GM19023 (cell line): ENCODE data around the gene PSME3IP1.

Source experiments
- ATAC-seq: cut with Tn5 transposase; IDR thresholded peaks from one replicate; pipeline ENCODE4 v1.9.1; 2021; ENCODE audit warnings: mild to moderate bottlenecking, moderate library complexity; ENCODE audit not compliant: unreplicated experiment

The PSME3IP1 gene

DNA sequence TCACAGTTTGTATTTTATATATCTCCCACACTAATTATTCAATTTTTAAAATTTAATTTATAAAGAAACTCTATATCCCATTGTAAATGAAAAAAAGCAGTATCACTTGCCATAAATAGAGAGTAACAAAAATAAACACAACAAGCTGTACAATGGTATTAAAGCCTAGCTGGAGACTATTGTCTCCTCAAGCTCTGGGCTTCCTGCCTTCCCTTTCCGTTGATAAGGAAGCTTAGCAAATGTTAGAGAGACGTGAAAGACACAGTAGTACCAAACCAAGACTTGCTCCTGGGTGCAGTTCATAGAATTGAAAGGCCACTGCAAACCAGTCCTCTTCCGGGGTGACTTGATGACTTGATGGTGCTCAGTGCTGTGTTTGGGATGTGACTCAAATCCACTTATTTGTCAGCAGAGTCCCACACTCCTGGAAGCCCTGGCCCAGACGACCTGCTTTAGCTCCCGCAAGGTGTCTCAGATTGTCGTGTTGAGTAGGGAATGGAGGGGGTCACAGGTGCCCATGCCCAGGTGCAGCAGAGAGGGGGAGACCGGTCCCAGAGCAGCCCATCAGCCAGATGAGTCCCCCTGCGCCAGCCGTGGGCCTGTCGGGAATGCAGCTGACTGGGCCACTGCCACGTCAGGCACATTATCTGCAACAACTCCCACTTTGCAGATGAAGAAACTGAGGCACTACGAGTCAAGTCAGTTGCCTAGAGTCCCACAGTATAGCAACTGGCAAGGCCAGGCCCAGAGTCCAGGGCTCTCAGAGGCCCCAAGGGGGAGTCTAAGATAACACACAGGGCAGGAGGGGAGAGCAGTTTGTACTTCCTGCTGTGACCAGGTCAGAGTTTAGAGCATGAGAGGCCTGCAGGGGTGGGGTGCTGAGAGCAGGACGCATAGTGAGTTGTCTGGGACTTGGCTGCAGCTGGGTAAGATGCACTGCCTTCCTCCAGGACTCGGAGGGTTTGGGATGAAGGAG lies 40.5 kb downstream of the PSME3IP1 start:
- no peak for ATAC-seq

DNA sequence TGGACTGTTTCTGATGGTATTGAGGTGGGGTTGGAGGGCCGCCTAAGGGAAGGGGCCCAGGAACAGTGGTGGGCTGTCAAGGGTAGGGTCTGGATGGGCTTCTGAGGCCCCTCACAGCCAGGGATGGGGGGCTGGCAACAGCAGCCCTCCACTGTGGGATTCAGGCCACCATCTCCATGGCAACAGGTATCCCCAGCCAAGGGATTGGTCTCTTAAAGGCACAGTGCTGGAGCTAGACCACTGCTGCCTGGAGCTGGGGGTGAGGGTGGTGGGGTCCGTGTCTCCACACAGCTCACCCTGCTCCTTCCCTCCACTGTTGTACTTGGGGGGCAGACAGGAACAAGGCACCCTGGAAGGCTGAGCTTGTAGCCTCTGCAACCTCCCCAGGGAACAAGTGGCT lies 41.8 kb downstream of the PSME3IP1 start:
- no peak for ATAC-seq

DNA sequence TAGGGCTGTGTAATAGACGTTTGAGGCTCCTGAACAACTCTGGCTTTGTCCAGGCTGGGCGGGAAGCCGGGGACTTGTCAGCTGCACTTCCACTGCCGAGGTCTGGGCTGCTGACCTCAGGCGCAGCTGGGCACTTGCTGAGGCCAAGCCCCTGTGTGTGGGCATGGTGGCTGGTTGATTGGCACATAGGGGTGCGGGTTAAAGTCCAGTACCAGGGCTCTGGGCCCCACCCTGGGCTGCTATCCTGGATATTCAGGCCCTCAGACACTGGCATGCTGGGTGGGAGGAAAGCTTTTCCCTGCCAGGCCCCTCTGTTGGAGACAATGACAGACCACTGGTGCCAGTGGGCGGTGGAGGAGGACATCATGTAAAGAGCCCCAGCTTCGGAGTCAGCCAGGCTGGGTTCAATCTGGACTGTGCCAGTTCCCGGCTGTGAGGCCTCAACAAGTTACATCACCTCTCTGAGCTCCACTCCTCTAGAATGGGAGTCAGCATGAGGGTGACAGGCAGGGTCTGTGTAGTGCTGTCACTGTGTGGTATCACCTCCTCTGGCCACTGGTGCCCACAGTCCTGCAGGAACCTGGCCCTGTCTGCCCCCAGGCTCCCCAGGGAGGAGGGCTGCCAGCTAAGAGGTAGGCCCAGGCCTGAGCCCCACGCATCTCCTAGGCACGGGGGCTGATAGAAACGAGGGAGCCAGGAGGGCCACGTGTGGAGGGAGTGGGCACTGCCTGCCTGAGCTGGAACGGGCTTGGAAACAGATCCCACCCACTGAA lies 42.5 kb downstream of the PSME3IP1 start:
- ATAC-seq, result no peak

DNA sequence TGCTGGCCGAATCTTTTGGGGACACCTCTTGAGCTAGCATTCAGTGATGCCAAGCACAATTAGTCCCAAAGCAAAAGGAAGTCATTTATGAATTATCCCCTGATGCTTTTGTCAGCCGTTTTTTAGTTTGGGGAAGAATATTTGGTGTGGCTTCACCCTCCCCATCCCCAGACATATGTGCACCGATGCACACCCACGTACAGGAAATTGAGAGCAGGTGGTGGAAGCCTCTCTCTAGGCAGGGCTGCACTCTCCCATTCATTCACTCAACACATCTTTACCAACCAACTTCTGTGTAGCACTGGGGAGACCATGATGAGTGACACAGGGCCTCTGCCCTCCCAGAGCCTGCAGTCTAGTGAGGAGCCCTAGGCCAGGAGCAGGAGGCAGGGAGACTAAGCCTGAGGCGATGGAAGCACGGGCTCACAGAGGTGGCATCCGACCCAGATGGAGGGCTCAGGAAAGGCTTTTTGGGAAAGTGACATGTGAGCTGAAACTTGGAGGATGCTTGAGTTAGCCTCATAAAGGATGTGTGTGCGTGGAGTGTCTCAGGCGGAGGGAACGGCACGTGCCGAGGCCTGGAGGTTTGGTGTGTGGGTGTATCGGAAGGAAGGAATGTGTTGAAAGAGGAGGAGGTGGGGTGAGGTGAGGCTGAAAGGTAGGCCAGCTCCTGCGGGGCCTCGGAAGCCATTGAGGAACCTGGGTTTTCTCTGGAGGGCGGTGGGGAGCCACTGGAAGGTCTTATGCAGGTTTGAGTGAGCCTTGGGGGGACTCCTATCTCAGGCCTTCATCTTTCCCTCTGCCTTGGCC lies 43.8 kb downstream of the PSME3IP1 start:
- no peak for ATAC-seq

DNA sequence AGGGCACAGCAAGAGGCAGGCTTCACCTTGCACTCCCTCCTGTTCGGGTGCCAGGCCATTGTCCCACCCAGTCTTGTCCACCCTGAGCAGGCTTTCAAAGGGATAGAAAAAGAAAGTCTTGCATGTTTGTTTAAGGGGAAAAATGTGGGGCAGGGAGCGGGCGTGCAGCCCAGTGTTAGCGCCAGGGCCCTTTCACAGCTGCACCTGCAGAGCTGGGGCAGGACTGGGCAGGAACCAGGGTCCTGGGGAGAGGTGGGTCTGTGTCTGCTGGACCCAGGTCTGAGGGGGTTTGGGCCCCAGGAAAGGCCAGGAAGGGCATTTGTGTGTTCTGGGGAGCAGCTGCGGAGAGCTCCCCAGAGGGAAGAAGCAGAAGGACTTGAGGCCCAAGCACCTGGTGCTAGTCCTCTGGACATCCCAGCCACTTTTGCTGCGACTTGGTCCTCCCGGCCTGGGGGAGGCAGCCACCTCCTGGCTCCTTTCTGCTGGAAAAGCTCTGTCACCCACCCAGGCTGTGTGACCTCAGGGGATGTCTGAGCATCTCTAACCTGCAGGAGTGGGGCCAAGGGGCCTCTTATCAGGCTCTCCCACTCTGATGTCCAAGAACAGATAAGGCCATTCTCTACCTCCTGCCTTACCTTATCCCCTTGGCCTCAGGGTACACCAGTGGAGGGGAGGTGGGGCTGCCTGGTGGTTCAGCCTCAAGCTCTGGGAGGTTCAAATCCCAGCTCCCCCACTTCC lies 44.7 kb downstream of the PSME3IP1 start:
- ATAC-seq, result no peak

DNA sequence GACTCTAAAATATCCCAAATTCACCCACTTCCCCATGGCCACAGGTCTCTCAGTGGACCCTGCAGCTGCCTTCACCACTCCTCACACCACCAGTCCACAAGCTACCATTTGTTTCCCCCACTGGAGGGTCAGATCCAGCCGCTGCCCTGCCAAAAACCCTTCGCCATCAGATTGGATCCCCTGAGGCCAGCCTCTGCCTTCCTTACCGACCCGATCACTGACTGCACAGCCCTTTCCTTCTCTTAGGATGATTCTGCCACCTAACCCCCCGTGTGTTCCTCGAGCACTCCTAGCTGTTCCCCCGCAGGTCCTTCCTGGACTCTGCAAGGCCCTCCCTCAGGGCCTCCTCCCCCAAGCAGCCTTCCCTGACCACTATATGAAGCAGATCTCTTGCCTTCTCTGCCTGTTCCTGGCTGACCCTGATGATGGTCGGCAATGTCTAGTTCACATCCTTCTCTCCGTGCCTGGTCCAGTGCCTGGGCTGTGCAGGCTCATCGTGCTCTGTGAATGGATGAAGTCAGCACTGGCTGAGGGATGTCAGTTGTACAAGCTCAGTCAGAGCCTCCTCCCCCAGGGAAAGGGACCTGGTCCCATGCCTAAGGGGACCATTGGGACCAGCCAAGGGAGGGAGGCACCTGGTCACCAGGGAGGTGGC lies 47.4 kb downstream of the PSME3IP1 start:
- ATAC-seq, result no peak

DNA sequence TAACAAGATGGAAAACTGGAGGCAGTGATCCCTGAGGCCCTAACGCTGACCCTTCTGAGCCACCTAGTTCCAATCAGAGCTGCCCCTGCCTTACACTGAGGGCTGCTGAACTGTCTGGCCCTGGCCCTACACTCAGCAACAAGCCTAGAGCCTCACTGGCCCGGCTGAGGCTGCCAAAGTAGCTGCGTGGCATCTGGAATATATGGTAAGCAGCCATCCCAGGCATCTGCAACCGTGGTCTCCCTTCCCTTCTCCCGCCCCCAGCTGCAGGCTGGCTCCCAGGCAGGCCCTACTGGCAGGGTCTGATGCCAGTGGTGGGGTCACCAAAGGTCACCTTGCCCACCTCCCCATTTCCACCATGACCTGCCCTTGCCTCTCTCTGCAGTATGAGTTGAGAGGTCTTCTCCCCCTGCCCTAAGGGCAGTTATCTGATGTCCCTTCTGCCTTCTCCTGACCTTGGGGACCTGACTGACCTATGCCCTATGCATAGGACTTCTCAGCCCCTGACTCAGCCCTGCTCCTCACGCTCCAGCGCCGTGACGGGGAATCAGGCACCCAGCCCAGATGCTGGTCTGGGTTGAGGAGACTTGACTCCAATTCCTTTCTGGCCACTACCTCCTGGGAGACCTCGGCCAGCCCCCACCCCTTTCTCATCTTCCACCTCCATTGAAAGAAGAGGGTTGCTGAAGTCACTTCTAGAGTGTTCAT lies 48.1 kb downstream of the PSME3IP1 start:
- no peak for ATAC-seq

DNA sequence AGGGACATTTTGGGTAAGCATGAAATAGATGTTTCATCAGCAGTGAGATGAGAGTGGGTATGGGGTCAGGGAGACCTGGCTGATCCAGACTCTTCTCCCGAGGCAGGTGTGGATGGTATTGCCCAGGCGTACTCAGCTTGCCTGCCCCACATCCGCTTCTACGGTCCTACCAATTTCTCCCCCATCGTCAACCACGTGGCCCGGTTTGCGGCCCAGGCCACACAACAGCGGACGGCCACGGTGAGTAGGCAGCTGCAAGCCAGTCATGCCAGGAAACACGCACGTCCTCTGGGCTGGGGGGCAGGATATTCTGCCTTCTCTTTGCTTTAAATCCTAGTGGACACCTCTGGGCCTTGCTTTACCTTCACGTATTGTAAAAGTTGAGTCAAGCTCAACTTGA lies 48.8 kb downstream of the PSME3IP1 start:
- ATAC-seq, result no peak

DNA sequence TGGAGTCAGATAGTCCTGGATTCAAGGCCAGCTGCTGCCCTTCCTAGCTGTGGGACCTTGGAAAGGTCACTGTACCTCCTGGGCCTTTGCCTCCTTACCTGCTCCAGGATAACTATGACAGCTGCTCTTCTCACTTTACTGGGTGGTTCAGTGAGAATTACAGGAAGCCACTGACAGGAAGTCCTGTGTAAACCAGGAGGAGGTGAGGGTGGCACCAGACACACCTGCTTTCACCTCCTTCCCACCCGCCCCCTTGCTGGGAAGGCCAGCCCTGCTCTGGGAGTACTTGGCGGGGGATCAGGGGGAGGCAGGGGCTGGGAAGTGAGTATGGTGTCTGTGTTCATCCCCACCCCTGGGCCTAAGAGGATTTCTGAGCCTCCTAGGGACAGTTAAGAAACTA lies 50.9 kb downstream of the PSME3IP1 start:
- ATAC-seq, result no peak

DNA sequence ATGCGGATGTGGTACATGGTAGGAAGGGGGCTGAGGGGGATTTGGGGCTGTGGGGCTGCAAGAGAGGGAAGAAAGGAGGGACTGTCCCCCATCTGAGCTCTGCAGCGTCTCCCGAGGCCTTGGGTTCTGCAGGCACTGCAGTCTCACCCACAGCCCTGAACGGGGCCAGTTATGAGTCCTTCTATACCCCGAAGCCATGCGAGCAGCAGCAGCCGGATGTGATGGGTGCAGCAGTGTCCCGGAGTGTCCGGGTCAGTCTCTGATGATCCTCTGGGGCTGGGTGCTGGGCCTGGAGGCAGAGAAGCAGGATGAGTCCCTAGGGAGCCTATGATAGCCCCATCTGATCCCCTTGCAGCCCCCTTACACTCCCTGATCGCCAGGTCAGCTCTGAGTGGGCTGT lies 52.0 kb downstream of the PSME3IP1 start:
- no peak for ATAC-seq

DNA sequence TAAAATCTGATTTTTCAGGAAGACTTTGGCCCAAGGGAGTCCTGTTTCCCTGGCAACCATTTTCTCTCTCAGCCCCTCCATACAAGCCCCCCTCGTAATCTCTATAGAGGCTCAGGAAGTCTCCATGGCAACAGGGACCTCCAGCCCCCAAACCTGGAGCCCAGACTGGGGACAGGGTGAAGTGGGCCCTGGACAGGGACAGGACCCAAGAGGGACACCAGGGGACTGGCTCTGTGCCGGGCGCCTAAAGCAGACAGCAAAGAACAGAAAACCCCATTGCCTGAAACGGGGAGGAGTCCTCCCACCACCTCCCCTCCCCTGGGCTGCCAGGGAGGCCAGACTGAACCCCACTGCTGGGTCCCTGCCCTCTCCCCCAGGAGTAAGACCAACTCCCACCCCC lies 52.8 kb downstream of the PSME3IP1 start:
- no peak for ATAC-seq

DNA sequence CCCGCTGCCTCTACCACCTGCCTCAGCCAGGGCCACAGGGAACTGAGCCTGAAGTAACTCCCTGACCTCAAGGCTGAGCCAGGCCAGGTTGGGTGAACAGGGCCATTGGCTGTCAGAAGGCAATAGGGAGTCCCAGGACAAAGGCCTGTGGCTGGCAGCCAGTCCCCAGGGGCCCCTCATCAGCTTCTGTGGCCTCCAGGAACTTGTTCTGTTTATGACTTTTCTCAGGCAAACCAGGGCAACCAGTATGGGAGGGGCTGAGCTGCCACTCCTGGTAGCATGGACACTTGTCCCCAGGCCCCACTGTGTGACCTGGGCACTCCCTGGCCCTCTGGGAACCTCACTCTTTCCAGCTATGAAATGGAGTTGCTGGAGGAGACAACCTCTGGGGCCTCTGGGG lies 53.4 kb downstream of the PSME3IP1 start:
- ATAC-seq, result no peak

DNA sequence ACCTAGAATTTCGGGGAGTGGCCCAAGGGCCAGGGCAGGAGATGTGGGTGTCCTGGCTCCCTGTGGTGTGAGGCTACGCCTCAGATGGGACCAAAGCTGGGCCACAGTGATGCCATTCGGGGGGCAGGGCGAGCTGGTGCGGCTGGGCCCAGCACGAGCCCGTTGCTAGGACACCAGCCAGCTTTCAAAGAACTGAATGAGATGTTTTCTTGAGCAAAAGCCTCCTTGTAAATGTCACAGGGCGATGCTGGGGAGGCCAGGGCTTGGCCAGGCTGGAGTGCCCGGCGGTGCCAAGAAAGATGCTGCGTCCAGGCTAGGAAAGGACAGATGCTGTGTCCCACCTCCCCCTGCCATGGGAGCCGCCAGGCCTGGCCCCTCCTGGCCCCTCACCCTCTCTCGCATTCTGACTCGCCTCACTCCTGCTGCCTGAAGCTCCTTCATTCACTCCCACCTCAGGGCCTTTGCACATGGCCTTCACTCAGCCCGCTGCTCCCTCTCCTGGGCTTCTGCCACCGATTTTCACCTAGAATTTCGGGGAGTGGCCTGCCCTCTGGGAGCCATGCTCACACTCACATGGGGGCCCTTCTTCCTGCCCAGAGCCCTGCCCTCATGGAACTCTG lies 54.4 kb downstream of the PSME3IP1 start:
- ATAC-seq, result no peak

DNA sequence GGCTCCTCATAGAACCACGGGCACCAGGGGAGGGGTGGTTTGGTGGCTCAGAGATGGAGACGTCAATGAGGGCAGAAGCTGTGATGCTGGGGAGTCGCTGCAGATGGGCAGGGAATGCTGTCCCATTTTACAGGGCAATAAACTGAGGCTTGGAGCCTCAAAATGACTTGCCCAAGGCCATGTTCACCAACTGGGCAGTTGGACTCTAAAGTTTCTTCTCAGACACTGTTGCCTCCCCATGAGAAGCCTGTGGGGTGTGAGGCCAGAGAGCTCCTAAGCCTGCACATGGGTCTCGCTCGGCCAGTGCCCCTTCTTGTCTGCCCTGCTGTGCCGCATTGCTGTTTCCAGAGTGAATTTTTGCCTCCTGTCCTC lies 54.9 kb downstream of the PSME3IP1 start:
- no peak for ATAC-seq

DNA sequence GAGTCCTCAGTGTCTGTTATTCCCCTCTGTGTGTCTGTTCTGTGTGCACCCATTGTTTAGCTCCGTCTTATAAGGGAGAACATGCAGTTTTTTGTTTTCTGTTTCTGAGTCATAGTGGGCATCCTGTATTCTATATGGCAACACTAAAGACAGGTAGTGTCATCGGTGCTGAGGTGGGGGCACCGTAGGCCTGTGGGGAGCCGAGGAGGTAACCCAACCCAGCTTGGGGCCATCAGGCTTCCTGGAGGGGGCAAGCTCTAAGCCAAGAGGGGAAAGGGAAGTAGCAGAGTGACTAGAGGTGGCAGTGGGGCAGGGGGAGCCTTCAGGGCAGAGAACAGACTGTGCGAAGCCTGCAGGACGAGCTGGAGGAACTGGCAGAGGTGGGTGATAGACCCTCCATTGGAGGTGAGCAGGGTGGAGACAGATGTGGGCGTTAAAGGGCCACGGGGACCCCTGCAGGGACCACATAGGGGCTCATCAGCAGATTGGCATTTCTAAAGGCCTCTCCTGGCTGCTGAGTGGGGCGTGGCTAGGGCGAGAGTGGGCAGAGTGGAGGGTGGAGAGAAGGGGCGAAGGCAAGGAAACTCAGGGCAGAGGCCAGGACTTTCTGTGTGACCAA lies 57.0 kb downstream of the PSME3IP1 start:
- ATAC-seq, result no peak

DNA sequence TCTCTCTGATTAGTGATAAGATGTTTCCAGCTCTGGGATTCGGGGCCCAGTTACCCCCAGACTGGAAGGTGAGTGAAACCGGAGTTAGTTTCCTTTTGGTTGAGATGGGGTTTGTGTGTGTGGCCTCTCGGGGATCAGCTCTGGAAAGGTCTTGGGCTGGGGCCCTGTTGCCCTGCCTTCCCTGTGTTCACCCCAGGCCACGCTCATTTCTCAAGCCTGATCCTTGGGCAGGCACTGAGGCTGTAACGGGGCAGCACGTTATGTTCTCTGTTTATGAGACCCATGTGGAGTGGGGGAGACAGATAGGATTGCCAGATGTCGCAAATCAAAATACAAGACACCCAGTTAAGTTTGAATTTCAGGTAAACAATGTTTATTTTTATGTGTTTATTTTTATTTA lies 58.0 kb downstream of the PSME3IP1 start:
- peak; percentile 5 for ATAC-seq

DNA sequence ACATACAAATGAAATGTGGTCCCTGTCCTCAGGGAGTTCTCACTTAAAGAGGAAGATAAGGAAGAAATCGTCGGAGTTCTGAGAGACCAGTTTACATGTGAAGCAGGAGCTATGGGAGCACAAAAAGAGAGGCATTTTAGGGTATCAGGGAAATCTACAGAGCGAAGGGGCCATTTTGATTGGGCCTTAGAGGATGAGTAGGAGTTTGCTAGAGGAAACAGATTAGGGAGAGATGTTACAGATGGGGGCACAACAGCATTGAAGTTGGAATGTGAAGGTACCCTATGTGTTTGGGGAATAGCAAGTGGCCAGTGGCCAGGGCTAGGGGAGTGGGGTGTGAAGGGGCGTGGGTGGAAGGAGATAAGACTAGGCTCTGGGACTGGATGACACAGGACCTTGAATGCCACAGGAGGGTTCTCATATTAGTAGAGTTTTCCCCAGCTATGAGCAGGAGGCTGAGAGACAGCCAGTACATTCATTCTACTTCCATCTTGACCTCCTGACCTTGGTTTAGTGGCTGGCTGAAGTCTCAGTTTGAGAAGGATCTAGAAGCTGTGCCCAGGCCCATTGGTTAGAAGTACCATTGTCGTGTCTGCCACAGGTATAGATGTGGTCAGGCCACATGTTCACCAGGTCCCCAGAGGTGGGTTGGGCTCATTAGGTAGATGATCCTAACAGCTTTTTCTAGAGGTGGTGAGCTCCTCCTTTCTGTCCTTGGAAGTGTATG lies 58.6 kb downstream of the PSME3IP1 start:
- peak; percentile 64 for ATAC-seq

DNA sequence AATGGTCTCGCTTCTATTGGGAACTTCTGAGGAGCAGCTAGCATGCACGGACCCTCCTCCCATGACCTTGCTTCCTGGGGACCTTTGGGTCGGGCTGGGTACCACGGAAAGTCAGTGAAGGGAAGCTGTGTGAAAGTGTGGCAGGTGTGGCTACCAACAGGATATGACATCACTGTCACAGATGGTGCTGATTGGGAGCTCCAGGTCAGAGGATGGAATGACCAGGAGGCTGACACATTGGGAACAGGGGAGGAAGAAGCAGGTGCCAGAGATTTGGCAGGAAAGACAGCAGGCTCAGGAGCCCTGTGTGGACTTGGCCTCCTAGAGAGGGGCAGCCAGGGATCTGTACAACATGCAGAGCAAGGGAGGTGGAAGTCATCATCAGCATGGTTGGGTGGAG lies 59.4 kb downstream of the PSME3IP1 start:
- no peak for ATAC-seq
